Medulla oblongata (tissue), 1 donor: ENCODE results near the gene ERP44.
"Not testable (repeated sequence)": the region's sequence is repeated elsewhere in the genome, so short reads cannot be mapped to it uniquely, and the experiment has no call there.

Source experiments
- DNase-seq: peaks from one replicate; pipeline ENCODE4 v3.0.0-alpha.2; 2015; ENCODE audit errors: extremely low spot score

Gene ERP44

DNA sequence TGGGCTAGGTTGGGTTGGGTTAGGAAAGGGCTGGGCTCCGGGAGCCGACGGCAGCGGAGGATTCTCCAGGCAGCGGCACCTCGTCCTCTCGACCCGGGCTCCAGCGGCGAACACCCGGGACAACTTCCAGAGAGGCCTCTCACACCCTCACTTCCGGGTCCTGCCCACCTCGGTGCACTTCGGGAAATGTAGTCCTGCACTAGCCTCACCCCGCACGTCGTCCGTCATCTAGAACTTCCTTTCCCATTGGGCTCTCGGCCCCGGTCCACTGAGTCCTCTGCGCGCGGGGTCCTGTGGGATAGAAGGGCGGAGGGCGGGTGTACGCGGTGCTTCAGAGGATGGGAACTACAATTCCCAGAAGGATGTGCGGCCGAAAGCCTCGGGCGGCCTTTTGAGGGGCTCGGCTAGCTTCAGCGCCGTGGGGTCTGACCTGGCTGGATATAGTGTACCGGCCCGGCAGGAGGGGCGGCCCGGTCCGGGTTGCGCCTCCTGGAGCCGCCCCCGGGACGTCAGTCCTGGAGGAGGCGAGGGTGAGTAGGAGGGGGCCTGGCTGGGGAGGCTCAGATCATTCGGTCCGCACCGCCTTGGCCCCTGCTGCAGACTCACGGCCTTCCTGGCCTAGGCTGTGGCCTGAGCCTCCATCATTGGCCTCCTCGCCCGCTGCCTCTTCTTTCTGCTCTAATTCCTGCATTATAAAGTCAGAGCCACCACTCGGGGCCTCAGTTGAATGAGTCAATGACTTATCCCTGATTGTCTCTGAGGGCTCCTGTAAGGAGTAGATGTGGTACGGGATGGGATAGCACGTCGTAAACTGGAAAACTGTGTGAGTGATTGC, at the start of gene ERP44, which contains the start of gene INVS:
ERP44 (minus strand) TSS at position 114 of the 835 bp plus-strand sequence. CDS start 160 bp downstream, outside the sequence.
INVS (plus strand) TSS at position 357 of the 835 bp plus-strand sequence. CDS start 5,279 bp downstream, outside the sequence.
- peak; percentile 100 for DNase-seq

DNA sequence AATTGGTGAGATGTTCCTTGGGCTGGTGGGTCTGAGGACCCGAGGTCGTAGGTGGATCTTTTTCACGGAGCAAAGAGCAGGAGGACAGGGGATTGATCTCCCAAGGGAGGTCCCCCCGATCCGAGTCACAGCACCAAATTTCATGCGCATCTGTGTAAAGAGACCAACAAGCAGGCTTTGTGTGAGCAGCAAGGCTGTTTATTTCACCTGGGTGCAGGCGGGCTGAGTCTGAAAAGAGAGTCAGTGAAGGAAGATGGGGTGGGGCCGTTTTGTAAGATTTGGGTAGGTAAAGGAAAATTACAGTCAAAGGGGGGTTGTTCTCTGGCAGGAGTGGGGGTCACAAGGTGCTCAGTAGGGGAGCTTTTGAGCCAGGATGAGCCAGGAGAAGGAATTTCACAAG, 47.2 kb upstream of the ERP44 start:
- DNase-seq: not testable (repeated sequence)

DNA sequence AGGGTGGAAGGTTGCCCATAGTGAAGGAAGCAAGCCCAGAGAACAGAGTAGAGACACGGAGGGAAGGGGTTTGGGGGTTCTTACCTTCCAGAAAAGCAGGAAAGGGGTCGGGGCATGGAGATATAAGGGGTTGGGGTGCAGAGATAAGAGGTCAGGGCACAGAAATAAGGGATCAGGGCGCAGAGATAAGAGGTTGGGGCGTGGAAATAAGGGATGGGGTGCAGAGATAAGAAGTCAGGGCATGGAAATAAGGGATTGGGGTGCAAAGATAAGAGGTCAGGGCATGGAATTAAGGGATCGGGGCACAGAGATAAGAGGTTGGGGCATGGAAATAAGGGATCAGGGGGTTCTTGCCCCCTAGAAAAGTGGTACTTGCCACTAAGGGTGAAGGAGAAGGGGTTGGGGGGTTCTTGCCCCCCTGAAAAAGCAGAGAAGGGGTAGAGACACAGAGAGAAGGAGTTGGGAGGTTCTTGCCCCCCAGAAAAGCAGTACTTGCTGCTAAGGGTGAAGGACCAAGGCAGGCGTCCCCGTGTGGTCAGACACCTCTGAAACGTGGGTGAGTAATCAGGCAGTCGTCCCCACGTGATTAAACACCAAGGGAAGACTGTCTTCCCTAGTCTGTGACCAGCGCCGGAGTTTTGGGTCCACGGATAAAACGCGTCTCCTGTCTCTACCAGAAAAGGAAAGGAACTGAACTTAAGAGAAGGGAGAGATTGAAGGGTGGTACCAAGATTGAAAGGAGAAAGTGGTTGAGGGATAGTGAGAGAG, 46.6 kb upstream of the ERP44 start:
- DNase-seq: not testable (repeated sequence)

DNA sequence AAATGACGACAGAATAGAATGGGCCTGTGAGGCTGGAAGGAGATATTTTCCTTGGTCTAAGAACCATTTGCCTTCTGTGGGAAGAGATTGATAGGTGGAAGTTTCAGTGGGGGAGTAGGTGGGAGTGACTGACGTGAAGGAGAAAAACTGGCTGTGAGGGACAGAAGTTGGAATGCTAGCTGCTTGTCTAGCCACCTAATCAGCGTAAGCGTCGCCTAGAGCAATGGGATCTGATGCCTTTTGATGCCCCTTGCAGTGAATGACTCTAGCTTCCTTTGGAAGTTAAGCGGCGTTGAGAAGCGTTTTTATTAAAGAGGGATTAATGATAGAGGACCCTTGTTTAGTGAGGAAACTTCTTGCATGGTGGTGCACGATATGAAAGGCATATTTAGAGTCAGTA, 43.1 kb upstream of the ERP44 start:
- not testable (repeated sequence) for DNase-seq

- DNase-seq: not testable (repeated sequence)
Observed at GRCh38 chr9:100140303-100140702, 41.5 kb upstream of the ERP44 start.

DNA sequence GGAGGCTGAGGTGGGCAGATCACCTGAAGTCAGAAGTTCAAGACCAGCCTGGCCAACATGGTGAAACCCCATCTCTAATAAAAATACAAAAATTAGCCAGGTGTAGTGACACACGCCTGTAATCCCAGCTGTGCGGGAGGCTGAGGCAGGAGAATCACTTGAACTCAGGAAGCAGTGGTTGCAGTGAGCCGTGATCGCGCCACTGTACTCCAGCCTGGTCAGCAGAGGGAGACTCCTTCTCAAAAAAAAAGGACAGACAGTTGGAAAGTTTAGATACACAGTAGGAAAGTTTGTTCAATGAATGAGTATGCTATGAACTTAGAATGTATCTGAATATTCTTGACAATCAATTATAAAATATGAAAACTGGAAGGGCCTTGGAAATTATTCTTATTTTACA, 38.0 kb upstream of the ERP44 start:
- not testable (repeated sequence) for DNase-seq

DNA sequence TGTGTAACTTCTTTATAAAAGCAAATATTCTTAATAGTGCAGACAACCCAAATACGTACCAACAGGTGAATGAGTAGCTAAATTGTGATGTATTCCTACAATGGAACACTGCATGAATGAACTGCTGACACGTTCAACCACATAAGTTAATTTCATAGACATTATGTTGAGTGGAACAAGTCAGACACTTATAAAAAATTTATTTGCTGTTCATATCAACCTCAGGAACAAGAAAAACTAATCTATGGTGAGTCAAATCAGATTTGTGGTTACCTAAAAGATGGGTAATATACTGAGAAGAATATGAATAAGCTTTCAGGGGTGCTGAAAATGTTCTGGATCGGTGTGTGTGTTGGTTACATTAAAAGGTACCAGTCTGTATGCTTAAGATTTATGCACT, 35.9 kb upstream of the ERP44 start:
- DNase-seq: no peak

- DNase-seq: no peak
Observed at GRCh38 chr9:100131875-100132430, 33.2 kb upstream of the ERP44 start.

GRCh38 chr9:100131216-100131615, 32.4 kb upstream of the ERP44 start:
- DNase-seq: no peak

GRCh38 chr9:100129772-100130171, 31.0 kb upstream of the ERP44 start:
- no peak for DNase-seq

GRCh38 chr9:100126423-100126822, 27.6 kb upstream of the ERP44 start:
- DNase-seq: no peak

DNA sequence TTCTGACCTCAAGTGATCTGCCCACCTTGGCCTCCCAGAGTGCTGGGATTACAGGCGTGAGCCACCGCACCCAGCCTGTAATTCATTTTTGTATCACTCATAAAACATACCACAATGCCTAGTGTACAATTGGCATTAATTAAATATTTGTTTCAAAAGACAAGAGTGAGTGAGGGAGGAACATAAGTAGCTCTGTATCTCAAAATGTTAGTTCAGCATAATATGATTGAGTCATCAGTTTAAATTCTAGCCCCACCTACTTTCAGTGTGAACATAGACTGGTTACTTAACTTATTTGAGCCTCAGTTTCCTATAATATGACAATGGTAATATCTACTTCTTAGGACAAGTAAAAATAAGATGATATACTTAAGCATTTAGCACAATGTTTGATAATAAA, 27.1 kb upstream of the ERP44 start:
- no peak for DNase-seq

- DNase-seq: no peak
Observed at GRCh38 chr9:100125236-100125635, 26.4 kb upstream of the ERP44 start.

GRCh38 chr9:100120286-100120685, 21.5 kb upstream of the ERP44 start:
- no peak for DNase-seq

DNA sequence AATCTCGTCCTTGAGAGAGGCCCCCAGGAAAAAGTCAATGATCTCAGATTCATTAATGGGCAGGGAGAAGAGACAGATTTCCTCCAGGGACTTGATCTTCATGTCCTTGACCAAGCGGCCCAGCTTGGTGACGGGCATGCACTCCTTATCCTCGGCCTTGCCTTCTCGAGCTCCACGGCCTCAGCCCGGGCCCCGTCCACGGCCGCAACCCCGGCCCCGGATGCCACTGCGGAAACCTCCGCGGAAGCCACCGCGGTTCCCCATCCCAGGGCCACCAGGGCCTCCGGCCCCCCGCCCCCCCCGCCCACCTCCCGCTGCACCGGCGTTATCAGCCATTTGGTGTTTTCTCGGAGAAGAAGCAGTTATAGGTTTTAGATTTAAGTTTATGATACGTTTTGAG, 18.5 kb upstream of the ERP44 start:
- no peak for DNase-seq

GRCh38 chr9:100112677-100113336, 14.0 kb upstream of the ERP44 start:
- DNase-seq: no peak

DNA sequence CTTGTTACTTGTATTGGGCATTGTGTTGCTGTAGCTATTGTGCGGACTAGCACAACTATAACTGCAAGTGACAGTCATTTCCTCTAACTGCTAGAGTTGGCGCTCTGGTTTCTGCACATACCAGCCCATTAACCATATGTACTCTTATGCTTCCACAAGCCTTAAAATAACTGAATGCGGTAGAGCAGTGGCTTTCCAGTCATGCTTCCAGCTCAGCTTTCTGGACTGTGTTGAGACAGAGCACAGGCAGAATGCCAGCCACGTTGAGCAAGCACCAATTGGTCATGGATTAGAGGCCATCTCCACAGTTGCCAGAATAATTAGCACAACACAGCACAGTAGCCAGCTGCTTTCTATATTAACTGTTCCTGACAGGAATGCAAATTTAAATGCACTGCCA, 12.4 kb upstream of the ERP44 start:
- DNase-seq: peak; percentile 87

DNA sequence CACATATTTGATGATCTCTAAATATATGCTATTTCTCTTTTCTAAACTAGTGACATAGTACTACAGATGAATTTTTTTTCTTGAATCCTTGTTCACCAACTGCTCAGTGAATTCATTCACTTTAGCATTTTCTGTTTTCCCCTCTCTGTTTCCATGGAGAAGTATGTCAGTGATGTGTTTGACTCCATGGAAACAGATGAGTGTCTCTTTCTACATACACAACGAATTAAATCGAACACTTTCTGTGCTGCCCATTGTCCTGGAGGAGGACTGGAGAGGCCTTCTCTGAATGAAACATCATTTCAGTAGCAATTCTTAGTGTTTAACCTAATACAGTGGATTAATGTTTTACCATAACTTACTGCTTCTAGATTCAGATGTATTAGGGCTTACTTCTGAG, 9.8 kb upstream of the ERP44 start:
- DNase-seq: no peak

GRCh38 chr9:100106616-100107015, 7.8 kb upstream of the ERP44 start:
- no peak for DNase-seq

GRCh38 chr9:100105861-100106260, 7.1 kb upstream of the ERP44 start:
- DNase-seq: no peak

DNA sequence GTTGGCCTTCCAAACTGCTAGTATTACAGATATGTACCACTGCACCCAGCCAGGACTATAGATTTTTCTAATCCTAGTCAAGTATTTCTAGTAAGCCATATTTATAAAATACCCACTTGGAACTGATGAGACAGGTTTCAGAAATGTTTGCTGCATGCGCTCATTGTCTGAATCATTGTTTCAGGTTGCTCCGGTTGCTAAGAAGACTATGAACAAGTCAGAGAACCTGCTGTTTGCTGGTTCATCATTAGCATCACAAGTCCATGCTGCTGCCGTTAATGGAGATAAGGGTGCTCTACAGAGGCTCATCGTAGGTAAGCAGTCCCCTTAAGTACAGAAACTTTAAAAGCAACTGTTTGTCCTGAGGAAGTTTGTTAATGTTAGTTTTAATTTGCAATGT, 5.5 kb upstream of the ERP44 start:
- DNase-seq: no peak

- no peak for DNase-seq
Observed at GRCh38 chr9:100101608-100102007, 2.8 kb upstream of the ERP44 start.
